Fibroblast of the conjunctiva (primary cell): ENCODE measurements around the gene REPS2.

ENCODE experiments used
- DNase-seq: peaks from one replicate; pipeline ENCODE4 v3.0.0-alpha.2; 2010; ENCODE audit warnings: low read depth

Gene REPS2

GRCh38 chrX:17036171-17036961 lies 89.9 kb downstream of the REPS2 start:
- no peak for DNase-seq

GRCh38 chrX:17038277-17038676 lies 91.8 kb downstream of the REPS2 start:
- no peak for DNase-seq

- DNase-seq, result no peak
Observed at GRCh38 chrX:17038681-17039161, 92.3 kb downstream of the REPS2 start.

- no peak for DNase-seq
Observed at GRCh38 chrX:17039826-17040225, 93.4 kb downstream of the REPS2 start.

- DNase-seq, result no peak
Observed at GRCh38 chrX:17040711-17041110, 94.3 kb downstream of the REPS2 start.

DNA sequence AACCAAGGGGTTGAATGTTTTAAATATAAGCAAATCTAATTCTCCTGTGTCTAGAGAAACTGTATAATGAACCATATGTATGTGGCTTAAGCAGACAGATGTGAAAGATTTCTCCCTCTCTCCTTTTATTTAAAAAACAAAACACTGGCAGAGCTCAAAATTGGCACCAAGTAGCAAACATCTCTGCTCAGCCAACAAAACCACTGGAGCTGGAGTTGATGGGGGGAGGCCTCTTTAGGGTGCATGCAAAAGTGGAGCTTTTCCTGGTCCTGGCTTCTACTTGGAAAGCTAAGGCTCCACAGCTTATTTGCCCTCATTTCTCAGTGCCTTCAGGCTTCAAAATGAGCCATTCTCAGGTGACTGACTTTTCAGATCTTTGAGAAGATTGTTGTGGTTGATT lies 95.6 kb downstream of the REPS2 start:
- DNase-seq, result no peak

- DNase-seq, result peak; percentile 67
Observed at GRCh38 chrX:17046478-17047097, 100.1 kb downstream of the REPS2 start.

GRCh38 chrX:17047224-17047623 lies 100.8 kb downstream of the REPS2 start:
- DNase-seq, result no peak

GRCh38 chrX:17052210-17052609 lies 105.8 kb downstream of the REPS2 start:
- DNase-seq, result no peak

GRCh38 chrX:17052793-17053192 lies 106.3 kb downstream of the REPS2 start:
- no peak for DNase-seq

GRCh38 chrX:17053502-17053901 lies 107.0 kb downstream of the REPS2 start:
- no peak for DNase-seq

DNA sequence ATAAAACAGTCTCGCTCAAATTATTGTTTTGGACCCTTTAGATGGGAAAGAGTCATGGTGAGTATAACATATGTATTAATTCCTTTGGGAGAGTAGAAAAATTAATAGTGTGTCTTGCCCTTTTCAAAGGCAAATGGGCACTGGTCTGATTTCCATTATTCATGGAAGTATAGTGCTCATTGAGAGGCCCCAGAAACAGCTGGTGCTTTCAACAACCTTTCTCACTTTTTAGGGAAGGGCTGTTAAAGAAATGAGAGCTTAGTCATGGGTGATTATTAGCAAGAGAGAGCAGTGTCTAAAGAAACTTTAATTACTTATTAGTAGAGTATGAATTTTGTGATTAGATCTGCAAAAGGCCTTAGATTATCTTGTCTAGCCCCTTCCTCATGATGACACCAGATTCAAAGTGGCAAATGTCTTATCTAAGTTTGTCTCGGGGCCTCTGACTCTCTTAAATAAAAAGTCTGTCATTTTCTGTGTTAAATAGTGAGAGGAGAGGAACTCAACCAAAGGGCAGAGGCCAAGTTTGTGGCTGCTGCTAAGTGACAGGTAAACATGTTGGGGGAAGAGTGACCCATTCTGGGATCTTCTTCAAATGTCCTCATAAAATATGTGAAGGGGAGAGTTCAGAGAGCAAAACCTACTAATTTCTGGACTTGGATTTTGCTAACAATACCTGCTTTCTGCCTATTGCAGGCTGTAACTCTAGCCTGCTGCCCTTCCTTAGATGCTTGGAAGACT lies 110.6 kb downstream of the REPS2 start:
- DNase-seq, result no peak

DNA sequence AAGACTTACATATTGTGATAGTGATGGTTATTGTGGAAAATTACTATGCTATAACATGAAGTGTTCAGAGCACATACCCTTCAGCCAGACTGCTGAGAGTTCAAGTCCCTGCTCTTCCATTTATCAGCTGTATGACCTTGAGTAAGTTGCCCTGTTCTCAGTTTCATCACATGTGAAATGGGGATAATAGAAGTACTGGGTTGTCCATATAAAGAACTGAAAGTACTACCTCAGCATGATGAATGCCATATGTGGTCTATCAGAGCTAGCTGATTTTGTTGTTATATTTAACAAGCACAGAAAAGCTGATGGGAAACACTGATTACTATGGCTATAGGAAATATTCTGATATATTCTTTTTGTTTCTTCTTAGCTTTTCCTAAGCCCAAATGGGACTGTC lies 115.6 kb downstream of the REPS2 start:
- no peak for DNase-seq

- DNase-seq, result no peak
Observed at GRCh38 chrX:17065100-17065499, 118.6 kb downstream of the REPS2 start.

- DNase-seq, result no peak
Observed at GRCh38 chrX:17067534-17067933, 121.1 kb downstream of the REPS2 start.

DNA sequence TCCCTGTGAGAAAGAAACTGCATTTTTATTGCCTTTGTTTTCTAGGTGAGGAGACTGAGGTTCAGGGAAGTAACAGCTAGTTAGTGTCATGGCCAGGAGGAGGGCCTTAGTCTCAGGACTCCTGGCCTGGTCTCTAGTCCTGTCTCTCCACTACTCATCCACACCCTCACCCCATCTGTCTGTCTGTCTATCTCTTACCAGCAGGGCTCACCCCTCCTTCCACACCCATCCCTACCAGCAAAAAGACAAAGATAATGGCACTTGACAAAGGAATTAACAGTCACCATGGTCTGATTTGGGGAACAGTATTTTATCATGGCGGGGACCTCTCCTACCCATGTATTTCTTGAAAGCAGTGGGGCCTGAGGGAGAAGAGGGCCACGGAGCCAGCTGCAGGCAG lies 125.8 kb downstream of the REPS2 start:
- DNase-seq, result no peak

DNA sequence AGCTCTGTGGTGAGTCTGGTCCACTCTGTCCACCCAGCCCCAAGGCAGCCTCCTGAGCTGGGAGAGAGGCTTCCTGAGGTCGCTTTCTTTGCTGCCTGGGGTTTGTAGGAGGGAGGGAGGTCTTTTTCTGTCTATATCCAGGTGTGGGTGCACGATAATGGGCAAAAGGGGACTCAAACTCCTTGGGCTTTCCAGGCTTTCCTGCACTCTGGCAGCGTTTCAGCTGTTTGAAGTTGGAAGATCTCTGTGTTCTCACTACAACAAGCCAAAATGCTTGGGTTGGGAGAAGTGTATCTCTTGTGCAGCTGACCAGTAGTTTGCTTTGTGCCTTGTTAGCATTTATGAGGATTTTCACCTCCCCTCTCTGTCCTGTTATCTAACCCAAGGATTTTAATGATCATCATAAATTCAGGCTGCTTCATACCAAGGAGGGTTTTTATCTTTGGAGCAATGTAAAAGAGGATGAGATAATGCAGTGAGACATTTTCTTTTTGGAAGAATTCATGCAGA lies 126.3 kb downstream of the REPS2 start:
- DNase-seq, result no peak

DNA sequence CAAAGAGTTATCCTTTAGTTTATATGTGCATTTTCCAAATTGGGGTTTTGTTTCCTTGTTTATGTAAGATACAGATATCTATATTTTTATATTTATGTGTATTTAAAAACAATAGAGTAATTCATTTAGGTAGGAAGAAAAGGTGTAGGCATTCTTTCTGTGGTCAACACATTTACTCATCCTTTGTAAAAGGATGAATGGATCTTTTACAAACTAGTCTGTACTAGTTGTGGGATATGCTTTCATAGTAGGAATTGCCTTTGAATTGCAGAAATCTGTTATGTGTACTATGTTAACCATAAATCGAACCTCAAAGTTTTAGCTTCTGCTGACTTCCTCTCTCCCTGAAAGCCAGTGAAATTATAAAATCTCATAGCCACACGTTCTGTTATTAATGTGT lies 128.5 kb downstream of the REPS2 start:
- no peak for DNase-seq

DNA sequence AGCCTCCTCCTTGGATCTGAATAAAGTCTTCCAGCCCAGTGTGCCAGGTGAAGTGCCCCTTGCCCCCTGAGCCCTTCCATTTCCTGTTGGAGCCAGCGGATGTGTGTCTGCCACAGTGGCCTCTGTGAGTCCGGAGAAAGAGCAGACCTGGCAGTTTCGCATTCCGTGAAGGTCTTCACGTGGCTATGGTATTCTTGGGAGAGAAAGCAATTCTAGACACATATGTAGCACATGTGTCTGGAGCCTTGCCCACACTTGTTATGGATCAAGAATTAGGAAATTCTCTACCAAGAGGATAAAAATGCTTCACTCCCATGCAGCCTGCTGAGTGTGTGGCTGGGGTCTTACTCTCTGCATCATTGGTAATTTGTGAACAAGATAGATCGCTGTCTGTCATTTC lies 130.9 kb downstream of the REPS2 start:
- DNase-seq, result no peak

- DNase-seq, result peak; percentile 18
Observed at GRCh38 chrX:17078031-17078720, 131.7 kb downstream of the REPS2 start.

GRCh38 chrX:17081511-17081910 lies 135.1 kb downstream of the REPS2 start:
- no peak for DNase-seq

- no peak for DNase-seq
Observed at GRCh38 chrX:17081968-17082367, 135.5 kb downstream of the REPS2 start.
